K562 (cell line): ENCODE data around the gene XRN1. TPM values are rescaled to one million over a fixed set of nuclear protein-coding genes. Genes with fewer than 3 reads are reported as not detected.

Experiments
- ATAC-seq: fragments of 200-7000 bp; cut with Tn5 transposase; 3 replicates; pipeline ENCODE4 v1.9.1; 2020; ENCODE audit warnings: moderate library complexity
- BruUV-seq: library from RNA; stranded (reverse); fragments of 400-500 nt; replicated peaks from 2 replicates; lab custom pipeline; 2021; lab: Mats Ljungman, UMichigan
- CTCF ChIA-PET: fragments of 300-600 bp; formaldehyde crosslinking; extraction: SDS; loops from one replicate; lab custom pipeline; 2021; ENCODE audit warnings: low intra/inter-chr PET ratio; lab: Yijun Ruan, JAX
- POLR2A ChIA-PET: fragments of 300-600, 350-650 bp; sonication (Branson Sonifier 250); formaldehyde crosslinking; extraction: SDS; loops from one replicate; lab custom pipeline; 2021; ENCODE audit warnings: antibody characterized with exemption, inconsistent platforms; lab: Yijun Ruan, JAX
- DNase-seq, 4 experiments: peaks; one replicate each; pipeline versions ENCODE4 v3.0.0 to v3.0.0-alpha.2; 2011 to 2018; ENCODE audit warnings: low spot score in 3 of 4, mixed read lengths in 3 of 4; ENCODE audit errors: extremely low read depth in 1 of 4
- FAIRE-seq: peaks from 2 replicates; lab custom pipeline; 2011; peaks lifted over from hg19 to GRCh38; lab: Jason Lieb, UNC
- H2AFZ ChIP-seq: 2 replicates; pipeline ENCODE4 v1.6.0; 2011; ENCODE audit warnings: low read depth, low read length, control low read depth, inconsistent platforms
- H3K27ac ChIP-seq: fragments of 200-600 bp; 3 replicates; pipeline ENCODE4 v1.8.0; 2011; ENCODE audit warnings: low read depth, mild to moderate bottlenecking, control low read depth, inconsistent platforms, low read length, moderate library complexity, mixed read lengths; ENCODE audit errors: extremely low read depth
- H3K27me3 ChIP-seq, 2 experiments: fragments of 300-600 bp in 1 of 2; 2 replicates in 1 of 2; 3 replicates in 1 of 2; pipeline versions ENCODE4 v1.6.0 to v1.8.0; 2011; ENCODE audit warnings: inconsistent platforms in 2 of 2, low read length in 2 of 2, mild to moderate bottlenecking in 1 of 2, mixed read lengths in 1 of 2, moderate library complexity in 1 of 2; ENCODE audit not compliant: control insufficient read depth in 2 of 2, insufficient read depth in 2 of 2
- H3K36me3 ChIP-seq: fragments of 300-600 bp; 3 replicates; pipeline ENCODE4 v1.8.0; 2011; ENCODE audit warnings: mild to moderate bottlenecking, low read length, inconsistent platforms; ENCODE audit not compliant: control insufficient read depth, insufficient read depth
- H3K4me1 ChIP-seq, 2 experiments: fragments of 200-600 bp in 1 of 2; replicated peaks in 1 of 2; 2 replicates in 1 of 2; 3 replicates in 1 of 2; pipeline versions ENCODE4 v1.5.1 to v1.8.0; 2011; ENCODE audit warnings: inconsistent platforms in 2 of 2, low read length in 2 of 2, mild to moderate bottlenecking in 1 of 2, mixed read lengths in 1 of 2, moderate library complexity in 1 of 2; ENCODE audit not compliant: control insufficient read depth in 2 of 2, insufficient read depth in 2 of 2
- H3K4me2 ChIP-seq: 2 replicates; pipeline ENCODE4 v1.6.1; 2011; ENCODE audit warnings: low read length, control low read depth, inconsistent platforms, mixed read lengths; ENCODE audit not compliant: insufficient read depth
- H3K4me3 ChIP-seq: fragments of 200-600 bp; sonication (generic), shearing (Covaris generic); 2 replicates; pipeline ENCODE4 v1.5.1; 2016; ENCODE audit warnings: control low read depth, inconsistent platforms
- H3K79me2 ChIP-seq: fragments of 200-600 bp; 3 replicates; pipeline ENCODE4 v1.8.0; 2011; ENCODE audit warnings: low read length, inconsistent platforms; ENCODE audit not compliant: control insufficient read depth, insufficient read depth
- H3K9ac ChIP-seq, 2 experiments: 2 replicates each; pipeline versions ENCODE4 v1.6.0 to v1.6.1; 2011; ENCODE audit warnings: low read depth in 2 of 2, low read length in 2 of 2, control low read depth in 1 of 2, inconsistent platforms in 1 of 2, mild to moderate bottlenecking in 1 of 2, mixed read lengths in 1 of 2; ENCODE audit not compliant: insufficient read depth in 1 of 2
- H3K9me1 ChIP-seq: one replicate; pipeline ENCODE4 v1.6.0; 2011; ENCODE audit warnings: inconsistent platforms, mild to moderate bottlenecking, low read length, moderate library complexity; ENCODE audit not compliant: control insufficient read depth, insufficient read depth
- H3K9me3 ChIP-seq: replicated peaks from 2 replicates; pipeline ENCODE4 v1.5.1; 2011; ENCODE audit warnings: low read depth, low read length, inconsistent platforms; ENCODE audit not compliant: control insufficient read depth, insufficient read depth
- H4K20me1 ChIP-seq: replicated peaks from 2 replicates; pipeline ENCODE4 v1.6.1; 2011; ENCODE audit warnings: low read length, inconsistent platforms, mixed read lengths; ENCODE audit not compliant: control insufficient read depth, insufficient read depth
- ATF3 ChIP-seq, 2 experiments: fragments of 450-650 bp in 1 of 2; sonication (generic) in 1 of 2; formaldehyde crosslinking in 1 of 2; IDR thresholded peaks in 1 of 2; conservative IDR thresholded peaks in 1 of 2; 2 replicates each; pipeline versions ENCODE4 v1.6.1 to v1.8.1; 2016 to 2023; ENCODE audit warnings: mild to moderate bottlenecking in 2 of 2, moderate library complexity in 2 of 2, inconsistent platforms in 1 of 2, missing genetic modification reagents in 1 of 2
- DLX4 ChIP-seq: fragments of 250-450 bp; sonication (Bioruptor Pico); IDR thresholded peaks from 2 replicates; pipeline ENCODE4 v1.6.1; 2021; ENCODE audit warnings: mild to moderate bottlenecking
- FOXA1 ChIP-seq: fragments of 450-650 bp; IDR thresholded peaks from 2 replicates; pipeline ENCODE4 v1.6.1; 2016; ENCODE audit warnings: mild to moderate bottlenecking, borderline replicate concordance
- FOXK1 ChIP-seq: sonication (generic); formaldehyde crosslinking; IDR thresholded peaks from 2 replicates; pipeline ENCODE4 v1.8.0; 2022; ENCODE audit warnings: missing genetic modification reagents, mild to moderate bottlenecking, borderline replicate concordance
- HLTF ChIP-seq: fragments of 450-650 bp; IDR thresholded peaks from 2 replicates; pipeline ENCODE4 v1.6.1; 2016
- MNT ChIP-seq, 2 experiments: fragments of 450-650 bp; conservative IDR thresholded peaks; 2 replicates each; pipeline ENCODE4 v1.6.1; 2017; ENCODE audit warnings: mild to moderate bottlenecking in 2 of 2, moderate library complexity in 2 of 2
- MTA3 ChIP-seq: fragments of 450-650 bp; formaldehyde crosslinking; IDR thresholded peaks from 2 replicates; pipeline ENCODE4 v1.6.1; 2017; ENCODE audit warnings: mild to moderate bottlenecking, borderline replicate concordance
- NFYB ChIP-seq: IDR thresholded peaks from 2 replicates; pipeline ENCODE4 v1.6.1; 2011; ENCODE audit warnings: mild to moderate bottlenecking, moderate library complexity; ENCODE audit not compliant: insufficient read length; ENCODE audit errors: extremely low read depth
- OTX1 ChIP-seq: fragments of 450-650 bp; formaldehyde crosslinking; IDR thresholded peaks from 2 replicates; pipeline ENCODE4 v1.4.0; 2022; ENCODE audit warnings: mild to moderate bottlenecking
- POLR2G ChIP-seq: fragments of 200-400 bp; formaldehyde crosslinking; IDR thresholded peaks from 2 replicates; pipeline ENCODE4 v1.6.1; 2017; ENCODE audit warnings: low read depth, mild to moderate bottlenecking, antibody characterized with exemption, low read length, moderate library complexity
- PYGO2 ChIP-seq: fragments of 450-650 bp; IDR thresholded peaks from 2 replicates; pipeline ENCODE4 v1.6.1; 2016; ENCODE audit warnings: mild to moderate bottlenecking, missing genetic modification characterization, moderate library complexity, missing compliant biosample characterization
- SIN3A ChIP-seq, 2 experiments: fragments of 150-350 bp in 1 of 2; IDR thresholded peaks; 2 replicates each; pipeline ENCODE4 v1.6.1; 2011 to 2016; ENCODE audit warnings: borderline replicate concordance in 2 of 2, low read depth in 2 of 2, low read length in 2 of 2, mild to moderate bottlenecking in 2 of 2, moderate library complexity in 2 of 2; ENCODE audit not compliant: control insufficient read depth in 1 of 2
- SMARCE1 ChIP-seq: fragments of 450-650 bp; IDR thresholded peaks from 2 replicates; pipeline ENCODE4 v1.7.1; 2016; ENCODE audit warnings: mild to moderate bottlenecking
- ZFP30 ChIP-seq: fragments of 250-450 bp; sonication (Bioruptor Pico); IDR thresholded peaks from 2 replicates; pipeline ENCODE4 v1.8.0; 2022; ENCODE audit warnings: moderate library complexity, mild to moderate bottlenecking, inconsistent platforms, borderline replicate concordance
- ZNF263 ChIP-seq: sonication (generic); formaldehyde crosslinking; IDR thresholded peaks from 2 replicates; pipeline ENCODE4 v1.8.0; 2022; ENCODE audit warnings: mild to moderate bottlenecking, missing genetic modification reagents, borderline replicate concordance
- ZNF431 ChIP-seq: sonication (generic); formaldehyde crosslinking; IDR thresholded peaks from 2 replicates; pipeline ENCODE4 v1.8.0; 2022; ENCODE audit warnings: mild to moderate bottlenecking, missing genetic modification reagents
- ZNF449 ChIP-seq: fragments of 250-450 bp; sonication (Bioruptor Pico); IDR thresholded peaks from 2 replicates; pipeline ENCODE4 v1.8.0; 2022; ENCODE audit warnings: moderate library complexity, mild to moderate bottlenecking, inconsistent platforms
- ZNF778 ChIP-seq: fragments of 450-650 bp; formaldehyde crosslinking; IDR thresholded peaks from 2 replicates; pipeline ENCODE4 v1.4.0; 2020; ENCODE audit warnings: mild to moderate bottlenecking, moderate library complexity
- WGBS: fragments of 100-300 bp; shearing (Covaris generic); methylation state at CpG from one replicate; pipeline ENCODE4 v1.1.6; 2016; ENCODE audit warnings: low coverage, mixed read lengths; ENCODE audit not compliant: insufficient coverage; ENCODE audit errors: missing lambda C conversion rate; 5-methylcytosine and 5-hydroxymethylcytosine counted together
- in situ Hi-C: fragments of 300-500 bp; cut with MboI; formaldehyde crosslinking; loops from 4 replicates; pipeline ENCODE4 v1.15.0; 2018; ENCODE audit warnings: inconsistent platforms, mixed read lengths
- intact Hi-C: fragments of 100-400 bp; cut with micrococcal nuclease; formaldehyde crosslinking; loops from 2 replicates; pipeline ENCODE4 v1.14.2; 2022
- polyA plus RNA-seq, 8 experiments: library from polyadenylated mRNA; depleted of rRNA in 4 of 8; stranded (reverse) in 5 of 8; unstranded in 3 of 8; fragments of >200 nt; fragmentation: Nextera tagmentation in 2 of 8; fragmentation: Illumina TruSeq in 1 of 8; extraction: Ambion mirVana in 2 of 8; extraction: Trizol in 1 of 8; gene quantifications; 2 replicates each; pipeline versions ENCODE4 v1.2.1 to v1.2.3, GENCODE V29; 2011 to 2014; ENCODE audit warnings: inconsistent platforms in 1 of 8, missing spikeins in 1 of 8
- total RNA-seq, 7 experiments: library from RNA; depleted of rRNA in 6 of 7; stranded (reverse); fragments of >200 nt in 6 of 7; fragmentation: Illumina TruSeq in 2 of 7; extraction: Trizol in 2 of 7; gene quantifications; 2 replicates each; pipeline versions ENCODE4 v1.2.1 to v1.2.3, GENCODE V29; 2011 to 2021; ENCODE audit warnings: low replicate concordance in 1 of 7

Gene XRN1
- total and polyA plus RNA-seq, 9 of the 15 experiments (the other 6 are each of a cell fraction or from before 2014, with no cell fraction given), result 3.1 to 28.4 (median 17.2) TPM

GRCh38 chr3:142450189-142450588 is 2.4 kb upstream of the XRN1 start:
- no peak overlapping the region for H3K9ac ChIP-seq
- no peak for ATAC-seq
- no peak for DNase-seq
- no peak overlapping the region for H3K27ac ChIP-seq
- no peaks in the 10 kb centered on the region for H3K27me3 ChIP-seq
- no peak overlapping the region for H3K4me2 ChIP-seq
- no TSS peak for BruUV-seq
- no peak overlapping the region for H3K4me3 ChIP-seq
- no peaks in the 10 kb centered on the region for H3K9me3 ChIP-seq
- H4K20me1 ChIP-seq, result no peaks in the 10 kb centered on the region
- H3K4me1 ChIP-seq, result peaks cover 0 to 5% of the 10 kb centered on the region in 2 experiments; a peak in 2 of 5 replicates
- FAIRE-seq, result no peak
- H2AFZ ChIP-seq, result no peak overlapping the region
- no peaks in the 10 kb centered on the region for H3K9me1 ChIP-seq
- intact Hi-C loops (no loop called here), in situ Hi-C loops (no loop called here)
- peaks cover 27% of the 10 kb centered on the region for H3K79me2 ChIP-seq
- TF ChIP-seq MTA3, result no peak
- no peak for TF ChIP-seq SMARCE1
- TF ChIP-seq ZFP30, result no peak
- no peak for TF ChIP-seq ZNF263 (CRISPR knock-in tag)
- TF ChIP-seq ATF3 (IDR thresholded peaks at IDR 0.05), result no peak
- TF ChIP-seq ATF3 (CRISPR knock-in tag; conservative IDR thresholded peaks at IDR 0.05), result no peak
- TF ChIP-seq HLTF, result no peak
- TF ChIP-seq ZNF449 (CRISPR knock-in tag), result no peak
- TF ChIP-seq FOXA1, result no peak
- no peak for TF ChIP-seq MNT (conservative IDR thresholded peaks at IDR 0.05)
- TF ChIP-seq POLR2G, result no peak
- no peak for TF ChIP-seq NFYB
- TF ChIP-seq SIN3A (IDR thresholded peaks at IDR 0.05; ENCODE audit: borderline replicate concordance in 2 of 2, control insufficient read depth in 1 of 2, low read depth in 2 of 2, low read length in 2 of 2), result no peak
- no peak for TF ChIP-seq PYGO2 (tag)
- TF ChIP-seq ZNF431 (CRISPR knock-in tag), result no peak
- no peak for TF ChIP-seq DLX4
- no peak for TF ChIP-seq OTX1 (CRISPR knock-in tag)
- TF ChIP-seq ZNF778 (CRISPR knock-in tag), result no peak
- TF ChIP-seq FOXK1, result no peak
- ChIA-PET CTCF (no interaction called here), POLR2A (interaction anchor here (0.7 to 1.3 kb wide), 3 partner anchors 14 to 632 kb away, joined by 3 read pairs; no protein-coding TSS in a partner anchor)
- WGBS, result 92% methylated on average over 3 of the region's 3 CpGs
- peaks cover 48% of the 10 kb centered on the region for H3K36me3 ChIP-seq
